HuH-7 (cell line): Measurements from ENCODE around the gene CHST12.
"Not testable (repeated sequence)": the region's sequence is repeated elsewhere in the genome, so short reads cannot be mapped to it uniquely, and the experiment has no call there.

Experiments used
- DNase-seq: peaks from one replicate; pipeline ENCODE4 v3.0.0; 2011; ENCODE audit warnings: low spot score

Gene CHST12

DNA sequence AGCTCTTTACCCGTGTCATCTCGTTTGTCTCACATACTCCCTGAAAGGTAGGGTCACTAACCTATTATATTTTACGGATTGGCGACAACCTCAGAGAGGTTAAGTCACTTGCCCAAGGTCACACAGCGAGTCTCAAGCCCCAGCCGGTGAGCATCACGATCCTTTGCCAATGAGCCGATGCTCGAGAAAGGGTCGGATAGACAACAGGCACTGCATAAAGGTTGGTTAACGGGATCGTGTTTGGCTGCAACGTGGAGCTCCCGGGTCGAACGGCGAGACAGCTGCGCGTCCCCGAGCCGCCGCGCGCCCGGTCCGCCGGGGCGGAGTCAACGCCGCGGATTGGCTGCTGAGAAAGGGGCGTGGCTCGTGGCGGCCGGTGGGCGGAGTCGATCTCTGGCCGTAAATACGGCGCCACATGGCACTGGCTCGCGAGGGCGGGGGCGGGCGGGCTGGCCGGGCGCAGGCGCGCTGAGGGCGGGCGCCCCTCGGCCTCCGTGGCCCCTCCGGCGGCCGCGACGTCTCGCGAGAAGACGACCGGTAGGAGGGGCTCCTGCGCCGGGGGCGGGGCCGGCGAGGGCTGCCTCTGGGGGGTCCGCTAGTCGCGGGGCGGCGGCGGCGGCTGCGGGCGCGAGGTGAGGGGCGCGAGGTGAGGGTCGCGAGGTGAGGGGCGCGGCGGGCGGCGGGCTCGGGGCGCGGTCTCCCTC lies at the start of gene CHST12:
TSS of gene CHST12 (plus strand) at position 598 of the 704 bp plus-strand sequence. CDS start 29,029 bp downstream, outside the sequence.
- peak; percentile 97 for DNase-seq

DNA sequence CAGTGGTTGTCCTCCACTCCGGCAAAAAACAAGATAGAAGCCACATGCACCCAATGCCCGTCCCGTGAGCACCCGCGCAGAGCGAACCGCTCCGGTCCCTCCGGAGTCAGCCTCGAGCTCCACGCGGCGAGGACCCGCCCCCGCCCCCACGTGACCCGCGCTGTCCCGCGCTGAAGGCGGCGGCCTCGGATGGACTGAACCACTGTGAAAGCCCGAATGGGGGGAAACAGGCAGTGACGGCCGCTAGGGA lies 49.5 kb upstream of the CHST12 start:
- peak; percentile 96 for DNase-seq

DNA sequence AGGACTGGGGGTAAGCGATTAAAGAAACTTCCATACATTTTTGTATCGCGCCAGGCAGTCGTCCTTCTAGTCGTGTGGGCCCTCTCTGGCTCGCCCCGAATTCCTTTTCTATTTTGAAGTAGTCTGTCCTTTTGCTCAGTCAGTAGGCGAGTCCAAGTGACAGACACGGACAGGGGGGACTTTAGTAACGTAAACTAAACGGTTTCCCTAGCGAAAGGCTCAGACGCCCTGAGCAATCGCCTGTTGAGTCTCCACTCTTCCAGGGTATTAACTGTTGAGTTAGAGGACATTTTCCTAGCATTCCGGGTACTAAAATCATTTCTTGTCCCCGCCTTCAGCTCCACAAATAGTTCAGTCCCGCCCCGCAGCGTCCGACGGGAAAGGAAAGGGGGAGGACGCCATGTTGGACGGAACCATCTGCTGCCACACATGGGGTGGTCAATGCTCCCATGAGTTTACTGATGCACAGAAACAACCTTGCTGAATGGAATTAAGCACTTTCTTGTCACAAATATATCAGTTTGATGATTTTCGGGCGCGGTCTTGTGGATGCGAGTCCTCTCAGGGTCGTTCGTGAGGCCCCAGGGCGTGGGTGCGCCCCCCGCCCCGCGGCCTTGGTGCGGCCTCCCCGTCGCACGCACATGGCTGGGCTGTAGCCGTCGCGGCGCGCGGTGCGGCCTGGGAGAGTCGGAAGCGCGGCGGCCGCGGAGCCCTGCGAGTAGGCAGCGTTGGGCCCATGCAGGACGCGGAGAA lies 49.0 kb upstream of the CHST12 start, which contains the start of gene EIF3B:
TSS of gene EIF3B (plus strand) at position 642 of the 753 bp plus-strand sequence. CDS start at position 737, 95 bp downstream.
- peak; percentile 94 for DNase-seq

DNA sequence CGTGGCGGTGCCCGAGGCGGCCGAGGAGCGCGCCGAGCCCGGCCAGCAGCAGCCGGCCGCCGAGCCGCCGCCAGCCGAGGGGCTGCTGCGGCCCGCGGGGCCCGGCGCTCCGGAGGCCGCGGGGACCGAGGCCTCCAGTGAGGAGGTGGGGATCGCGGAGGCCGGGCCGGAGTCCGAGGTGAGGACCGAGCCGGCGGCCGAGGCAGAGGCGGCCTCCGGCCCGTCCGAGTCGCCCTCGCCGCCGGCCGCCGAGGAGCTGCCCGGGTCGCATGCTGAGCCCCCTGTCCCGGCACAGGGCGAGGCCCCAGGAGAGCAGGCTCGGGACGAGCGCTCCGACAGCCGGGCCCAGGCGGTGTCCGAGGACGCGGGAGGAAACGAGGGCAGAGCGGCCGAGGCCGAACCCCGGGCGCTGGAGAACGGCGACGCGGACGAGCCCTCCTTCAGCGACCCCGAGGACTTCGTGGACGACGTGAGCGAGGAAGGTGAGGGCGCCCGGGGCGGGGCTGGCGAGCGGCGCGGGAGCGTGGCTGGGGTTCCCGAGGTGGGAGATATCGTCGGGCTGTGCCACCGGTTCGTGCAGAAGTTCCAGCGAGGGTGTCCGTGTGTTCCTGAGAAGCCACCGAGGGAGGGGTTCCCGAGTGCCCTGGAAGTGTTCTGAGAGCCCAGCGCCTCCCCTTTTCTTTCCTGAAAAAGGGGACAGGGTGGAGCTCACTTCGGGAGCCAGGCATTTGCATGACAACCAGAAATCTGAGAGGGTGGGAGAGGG lies 48.3 kb upstream of the CHST12 start:
- DNase-seq = no peak

DNA sequence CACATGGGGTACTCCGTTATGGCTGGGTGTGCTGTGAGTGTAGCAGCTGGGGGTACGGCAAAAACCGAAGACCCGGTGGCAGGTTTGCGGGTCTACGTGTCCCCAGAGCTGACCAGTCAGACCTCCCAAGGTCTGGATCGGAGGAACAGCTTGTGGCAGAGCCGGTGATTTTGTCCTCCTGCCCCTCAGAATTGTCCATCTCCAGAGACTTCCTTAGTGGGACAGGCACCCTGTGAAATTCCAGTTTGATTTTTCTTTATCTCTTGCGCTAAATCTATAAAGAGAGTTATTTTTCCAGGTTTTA lies 47.8 kb upstream of the CHST12 start:
- no peak for DNase-seq

DNA sequence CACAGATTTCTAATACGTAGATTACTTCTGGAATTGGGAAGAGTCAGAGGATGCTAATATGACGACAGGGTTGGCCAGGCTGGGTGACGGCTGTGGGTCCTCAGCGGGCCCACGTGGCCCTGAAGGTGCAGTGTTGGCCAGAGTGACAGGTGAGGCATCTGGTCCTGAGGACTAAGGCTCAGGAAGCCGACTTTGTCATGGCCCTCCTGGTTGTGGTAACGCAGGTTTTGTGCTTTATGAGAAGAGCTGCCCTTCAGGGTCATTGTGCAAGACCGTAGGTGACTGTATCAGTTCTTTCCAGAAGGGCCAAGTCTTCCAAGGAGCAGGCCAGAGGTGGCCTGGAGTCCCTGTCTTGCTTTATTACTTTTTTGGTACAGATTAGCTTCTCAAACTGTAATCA lies 46.2 kb upstream of the CHST12 start:
- DNase-seq = no peak

DNA sequence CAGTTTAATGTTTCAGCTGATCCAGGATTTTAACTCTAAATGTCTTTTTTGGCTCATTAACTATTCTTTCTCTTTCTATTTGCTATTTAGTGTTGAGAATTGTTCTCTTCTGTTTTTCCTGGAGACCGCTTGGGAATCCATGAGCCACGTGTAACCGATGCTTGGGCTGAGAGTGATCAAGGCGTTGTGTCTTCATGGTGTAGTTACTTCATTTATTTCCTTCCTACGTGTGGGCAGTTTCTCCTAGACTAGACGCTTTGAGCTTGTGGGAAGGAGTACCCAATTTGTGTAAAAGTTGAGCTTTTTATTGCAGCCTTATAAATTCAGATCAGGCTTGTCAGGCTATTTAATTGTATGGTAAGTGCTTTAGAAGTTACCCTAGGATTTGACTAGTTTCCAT lies 45.8 kb upstream of the CHST12 start:
- no peak for DNase-seq

DNA sequence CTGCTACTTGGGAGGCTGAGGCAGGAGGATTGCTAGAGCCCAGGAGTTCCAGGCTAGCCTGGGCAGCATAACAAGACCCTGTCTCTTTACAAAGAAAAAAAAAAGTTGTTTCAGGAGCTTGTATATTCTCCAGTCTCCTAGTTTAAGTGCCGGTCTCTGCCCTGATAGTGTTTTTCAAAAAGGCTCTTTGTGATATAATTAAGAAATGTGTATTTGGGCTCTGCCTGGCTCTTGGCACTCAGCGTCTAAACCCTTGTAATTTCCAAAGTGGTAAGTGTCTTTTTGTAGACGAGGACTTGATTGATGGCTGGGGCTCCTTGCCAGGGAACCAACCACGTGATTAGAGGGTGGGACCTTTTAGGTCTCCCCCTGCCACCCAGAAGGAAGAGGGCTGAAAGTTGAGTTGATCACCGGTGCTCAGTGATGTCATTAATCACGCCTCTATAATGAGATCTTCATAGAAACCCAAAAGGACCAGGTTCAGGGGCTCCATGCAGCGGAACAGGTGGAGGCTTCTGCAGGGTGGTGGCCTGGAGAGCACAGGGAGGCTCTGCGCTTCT lies 44.4 kb upstream of the CHST12 start:
- no peak for DNase-seq

DNA sequence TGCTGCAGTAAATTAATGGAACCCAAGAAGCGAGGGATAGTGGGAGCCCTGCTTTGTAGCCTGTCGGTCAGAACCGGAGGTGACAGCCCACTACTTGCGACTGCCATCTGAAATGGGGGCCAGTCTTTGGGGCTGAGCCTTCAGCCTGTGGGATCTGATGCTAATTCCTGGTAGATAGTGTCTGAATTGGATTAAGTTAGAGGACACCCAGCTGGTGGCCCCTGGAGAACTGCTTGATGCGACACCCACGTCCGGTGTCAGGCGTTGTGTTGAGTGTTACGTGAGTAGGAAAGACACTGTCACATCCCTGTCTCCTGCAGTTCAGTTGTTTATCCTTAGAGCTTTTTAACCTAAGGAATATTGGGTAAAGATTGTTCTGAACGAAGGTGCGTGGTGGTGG lies 43.8 kb upstream of the CHST12 start:
- DNase-seq = no peak

DNA sequence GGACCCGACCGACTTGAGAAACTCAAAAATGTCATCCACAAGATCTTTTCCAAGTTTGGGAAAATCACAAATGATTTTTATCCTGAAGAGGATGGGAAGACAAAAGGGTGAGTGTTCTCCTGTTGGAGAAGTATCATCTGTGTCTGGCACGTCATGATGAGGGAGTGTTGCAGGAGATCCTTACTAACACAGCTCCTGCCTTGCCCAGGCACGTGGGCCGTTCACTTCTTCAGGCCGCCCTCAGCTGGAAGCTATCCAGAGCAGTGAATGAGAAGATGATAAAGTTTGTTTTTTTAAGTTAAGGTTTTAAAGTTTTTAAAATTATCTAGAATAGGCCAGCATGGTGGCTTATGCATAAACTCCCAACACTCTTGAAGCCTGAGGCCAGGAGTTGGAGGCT lies 42.6 kb upstream of the CHST12 start:
- DNase-seq = no peak

DNA sequence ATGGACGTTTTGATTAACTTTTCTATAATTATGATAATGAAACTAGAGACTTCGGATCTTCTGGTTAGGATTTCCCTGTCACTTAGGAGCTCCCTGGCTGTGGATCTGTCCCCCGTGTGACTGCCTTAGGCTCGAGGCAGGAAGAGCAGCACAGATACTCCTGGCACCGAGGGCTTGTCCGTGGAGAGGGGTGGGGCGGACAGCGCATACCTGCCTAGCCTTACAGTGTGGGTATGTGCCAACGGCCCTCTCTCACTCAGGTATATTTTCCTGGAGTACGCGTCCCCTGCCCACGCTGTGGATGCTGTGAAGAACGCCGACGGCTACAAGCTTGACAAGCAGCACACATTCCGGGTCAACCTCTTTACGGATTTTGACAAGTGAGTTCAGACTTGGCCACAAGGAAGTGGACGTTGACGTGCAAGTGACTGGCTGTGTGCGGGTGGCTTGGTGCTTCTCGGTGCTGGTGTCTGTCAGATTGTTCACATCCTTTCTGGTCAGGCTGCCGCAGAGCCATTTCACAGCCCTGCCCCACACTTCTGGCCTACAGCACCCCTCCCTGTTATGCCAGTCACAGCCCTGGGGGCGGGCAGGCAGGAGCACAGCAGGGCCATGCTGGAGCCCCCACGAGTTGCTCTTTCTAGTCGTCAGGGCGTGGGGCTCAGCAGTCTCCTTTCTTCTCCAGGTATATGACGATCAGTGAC lies 40.9 kb upstream of the CHST12 start:
- no peak for DNase-seq

DNA sequence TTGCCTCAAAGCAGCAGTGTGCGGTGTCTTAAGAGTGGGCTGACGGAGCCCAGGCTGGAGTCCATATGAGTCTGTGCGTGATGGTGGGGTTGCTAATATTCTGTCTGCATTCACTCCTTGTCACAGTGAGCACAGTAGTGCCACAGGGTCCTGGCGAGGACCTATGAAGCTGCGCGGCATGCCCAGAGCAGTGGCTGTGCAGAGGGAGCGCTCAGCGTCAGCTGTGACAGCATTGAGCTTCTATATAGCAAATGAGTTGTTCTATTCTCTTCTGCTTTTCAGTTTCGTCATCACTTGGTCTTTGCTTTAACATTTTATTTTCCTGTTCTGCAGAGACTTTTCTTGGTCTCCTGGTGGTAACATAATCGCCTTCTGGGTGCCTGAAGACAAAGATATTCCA lies 34.3 kb upstream of the CHST12 start:
- no peak for DNase-seq

DNA sequence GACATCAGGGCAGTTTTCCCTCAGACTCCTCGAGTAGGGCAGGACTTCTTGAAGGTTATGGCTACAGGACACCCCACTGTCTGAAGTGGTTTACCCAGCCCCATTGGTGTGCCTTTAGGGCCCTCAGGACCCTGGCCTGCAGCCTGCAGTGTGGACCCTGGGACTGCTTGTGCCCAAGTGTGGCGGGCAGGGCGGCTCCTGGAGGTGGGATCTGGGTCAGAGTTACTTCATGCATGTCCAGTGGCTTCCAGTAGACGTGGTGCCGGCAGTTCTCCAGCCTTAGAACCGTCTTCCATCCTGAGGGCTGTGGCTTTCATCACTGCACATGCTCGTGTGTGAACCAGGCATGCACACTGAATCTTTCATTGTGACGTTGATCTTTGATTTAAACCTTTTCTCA lies 32.1 kb upstream of the CHST12 start:
- DNase-seq = no peak

DNA sequence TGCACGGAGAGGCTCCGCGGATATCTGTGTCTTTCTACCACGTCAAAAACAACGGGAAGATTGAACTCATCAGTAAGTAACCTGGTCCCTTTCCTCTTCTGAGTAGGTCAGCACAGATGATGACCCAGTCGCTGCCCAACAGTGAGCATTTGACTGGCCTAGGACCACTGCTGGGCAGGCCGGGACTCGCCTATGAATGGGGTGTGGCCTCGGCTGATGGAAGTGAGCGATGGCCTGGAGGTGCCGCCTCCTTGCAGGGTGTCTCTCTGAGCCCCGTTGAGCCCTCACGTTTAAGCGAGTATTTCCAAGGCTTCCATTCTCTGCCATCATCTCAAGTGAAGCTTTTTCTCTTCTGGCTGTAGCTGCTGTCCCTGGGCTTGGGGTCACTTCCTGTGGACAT lies 30.7 kb upstream of the CHST12 start:
- DNase-seq = no peak

DNA sequence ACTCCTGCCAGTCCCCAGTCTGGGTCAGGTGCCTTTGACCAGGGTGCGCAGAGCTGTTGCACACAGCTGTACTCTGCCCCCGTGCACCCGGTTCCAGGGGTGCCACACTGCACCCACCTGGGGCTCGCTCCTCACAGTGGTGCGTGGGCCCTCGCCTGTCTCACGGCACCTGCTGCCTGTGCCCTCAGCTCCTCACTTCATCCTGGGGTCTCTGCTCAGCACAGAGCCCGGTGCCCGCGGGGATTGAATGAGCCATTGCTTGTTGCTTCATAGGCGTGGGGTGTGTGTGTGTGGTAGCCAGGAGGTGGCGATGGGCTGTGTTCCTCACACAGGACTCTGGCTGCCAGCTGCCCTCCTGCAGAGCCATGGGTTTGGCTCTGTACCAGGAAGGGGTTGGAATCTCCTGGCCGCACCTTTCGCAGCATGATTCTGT lies 30.3 kb upstream of the CHST12 start:
- DNase-seq = no peak

DNA sequence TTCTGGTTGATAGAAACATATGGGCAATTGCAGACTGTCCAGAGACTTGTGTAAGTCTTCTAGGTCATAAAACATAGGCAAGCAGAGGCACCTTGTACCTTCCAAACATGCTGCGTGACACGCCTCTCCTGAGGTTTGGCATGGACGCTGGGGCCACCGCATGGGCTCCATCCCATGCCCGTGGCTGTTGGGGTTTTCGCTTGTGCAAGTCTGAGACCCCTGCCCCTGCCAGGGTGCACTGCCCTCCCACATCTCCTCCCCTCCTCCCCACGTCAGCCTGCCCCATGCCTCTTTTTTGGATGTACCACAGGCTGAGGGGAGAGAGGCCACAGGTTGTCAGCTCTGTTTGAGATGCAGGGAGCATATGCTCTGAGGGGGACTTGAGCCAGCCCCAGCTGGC lies 29.8 kb upstream of the CHST12 start:
- DNase-seq = no peak

DNA sequence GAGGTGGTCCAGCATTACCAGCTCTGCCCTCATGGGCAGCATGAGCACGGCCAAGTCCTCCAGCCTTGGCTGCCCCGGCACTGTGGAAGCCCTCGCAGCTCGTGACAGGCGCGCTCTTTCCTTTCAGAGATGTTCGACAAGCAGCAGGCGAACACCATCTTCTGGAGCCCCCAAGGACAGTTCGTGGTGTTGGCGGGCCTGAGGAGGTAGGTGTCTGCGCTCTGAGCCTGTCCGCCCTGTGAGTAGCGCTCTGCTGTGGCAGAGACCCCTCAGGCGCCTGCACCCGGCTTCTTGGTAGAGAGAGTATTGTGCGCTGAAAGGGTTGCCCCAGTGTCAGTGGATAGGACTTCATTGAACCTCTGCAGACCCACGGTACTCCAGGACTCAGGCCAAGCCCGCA lies 29.0 kb upstream of the CHST12 start:
- no peak for DNase-seq

DNA sequence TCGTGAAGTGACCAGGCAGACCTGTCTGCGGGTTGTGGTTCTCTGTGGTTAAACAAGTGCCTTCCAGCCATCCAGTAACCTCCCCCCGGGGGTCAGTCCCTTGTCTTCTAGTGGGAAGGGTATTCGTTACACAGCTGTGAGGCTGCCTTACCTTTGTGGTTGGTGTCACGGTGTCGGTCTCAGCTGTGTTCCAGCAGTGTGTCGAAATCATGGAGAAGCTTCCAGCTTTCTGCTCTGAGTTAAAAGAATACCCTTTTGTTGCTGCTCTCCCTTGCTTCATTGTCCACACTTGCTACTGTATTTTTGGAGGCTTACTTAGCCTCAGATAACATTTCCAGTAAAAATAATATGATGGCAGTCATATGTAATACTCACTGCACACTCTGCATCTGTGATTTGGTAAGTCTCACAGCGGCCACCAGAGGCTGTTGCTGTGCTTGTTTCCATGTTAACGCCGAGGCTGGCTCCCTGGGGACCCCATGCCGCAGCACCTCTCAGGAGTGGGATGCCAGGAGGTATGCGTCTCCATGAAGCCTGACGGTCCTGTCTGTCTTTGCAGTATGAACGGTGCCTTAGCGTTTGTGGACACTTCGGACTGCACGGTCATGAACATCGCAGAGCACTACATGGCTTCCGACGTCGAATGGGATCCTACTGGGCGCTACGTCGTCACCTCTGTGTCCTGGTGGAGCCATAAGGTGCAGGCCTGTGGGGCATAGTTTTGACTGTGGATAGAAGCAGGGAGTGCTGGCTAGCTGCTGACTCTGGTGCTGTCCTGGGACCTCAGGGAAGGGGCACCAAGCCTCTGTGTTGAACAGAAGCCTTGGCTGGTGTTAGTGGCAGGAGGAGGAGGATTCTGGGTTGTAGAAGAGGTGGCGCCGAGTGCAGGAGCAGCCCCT lies 28.3 kb upstream of the CHST12 start:
- DNase-seq = no peak

DNA sequence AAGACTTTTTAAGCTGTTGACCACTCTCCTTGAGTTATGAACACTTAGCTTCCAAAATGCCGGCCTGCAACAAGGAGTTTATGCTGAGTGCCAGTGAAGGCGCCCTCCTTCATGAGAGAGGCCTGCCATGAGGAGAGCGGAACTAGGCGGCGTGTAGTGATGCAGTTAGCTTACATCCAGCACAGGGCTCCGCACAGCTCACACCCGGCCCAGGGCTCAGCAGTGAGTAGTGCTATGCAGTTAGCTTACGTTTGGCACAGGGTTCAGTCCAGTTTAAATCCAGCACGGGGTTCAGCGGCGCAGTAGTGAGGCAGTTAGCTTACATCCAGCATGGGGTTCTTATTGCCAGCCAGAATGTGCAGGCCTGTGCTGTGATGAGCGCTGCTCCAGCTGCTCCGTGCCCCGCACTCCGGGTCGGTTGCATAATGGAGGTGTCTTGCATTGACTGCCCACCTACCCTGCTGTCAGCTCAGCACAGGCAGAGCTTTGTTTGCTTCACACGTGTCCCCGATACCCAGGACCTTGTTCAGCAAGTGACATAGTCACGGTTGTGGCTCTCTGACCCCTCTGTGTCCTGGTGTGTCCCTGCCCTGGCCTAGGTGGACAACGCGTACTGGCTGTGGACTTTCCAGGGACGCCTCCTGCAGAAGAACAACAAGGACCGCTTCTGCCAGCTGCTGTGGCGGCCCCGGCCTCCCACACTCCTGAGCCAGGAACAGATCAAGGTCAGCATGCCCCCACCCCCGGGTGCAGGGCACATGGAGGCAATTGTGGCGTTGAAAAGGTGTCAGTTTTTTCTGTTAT lies 26.9 kb upstream of the CHST12 start:
- DNase-seq = no peak

DNA sequence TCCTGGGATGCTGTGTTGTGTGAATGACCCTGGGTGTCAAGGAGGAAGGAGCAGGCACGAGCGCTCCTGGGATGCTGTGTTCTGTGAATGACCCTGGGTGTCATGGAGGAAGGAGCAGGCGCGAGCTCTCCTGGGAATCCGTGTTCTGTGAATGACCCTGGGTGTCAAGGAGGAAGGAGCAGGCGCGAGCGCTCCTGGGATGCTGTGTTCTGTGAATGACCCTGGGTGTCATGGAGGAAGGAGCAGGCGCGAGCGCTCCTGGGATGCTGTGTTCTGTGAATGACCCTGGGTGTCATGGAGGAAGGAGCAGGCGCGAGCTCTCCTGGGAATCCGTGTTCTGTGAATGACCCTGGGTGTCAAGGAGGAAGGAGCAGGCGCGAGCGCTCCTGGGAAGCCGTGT lies 25.9 kb upstream of the CHST12 start:
- DNase-seq = not testable (repeated sequence)
